WERI-Rb-1 (cell line): Measurements from ENCODE around the gene TP63.
A peak's percentile ranks its signal among the peaks of the same experiment; 100 is the strongest.

Source experiments
- DNase-seq: peaks from one replicate; pipeline ENCODE4 v3.0.0-alpha.2; 2020
- H3K27ac ChIP-seq: fragments of 250-450 bp; sonication (Bioruptor Pico); 2 replicates; pipeline ENCODE4 v1.5.1; 2020; ENCODE audit warnings: mild to moderate bottlenecking, moderate library complexity
- H3K27me3 ChIP-seq: fragments of 250-450 bp; sonication (Bioruptor Pico); 2 replicates; pipeline ENCODE4 v1.5.1; 2021; ENCODE audit warnings: mild to moderate bottlenecking, low read depth, moderate library complexity; ENCODE audit not compliant: insufficient read depth, severe bottlenecking
- H3K36me3 ChIP-seq: fragments of 250-450 bp; sonication (Bioruptor Pico); 2 replicates; pipeline ENCODE4 v1.5.1; 2020; ENCODE audit warnings: mild to moderate bottlenecking, moderate library complexity
- H3K4me3 ChIP-seq: 2 replicates; pipeline ENCODE4 v1.5.1; 2011; ENCODE audit warnings: low read depth, mild to moderate bottlenecking, control low read depth, low read length
- H3K9me3 ChIP-seq: fragments of 250-450 bp; sonication (Bioruptor Pico); 2 replicates; pipeline ENCODE4 v1.5.1; 2021; ENCODE audit warnings: mild to moderate bottlenecking, moderate library complexity; ENCODE audit not compliant: severe bottlenecking
- TF ChIP-seq, protein P1 (sequence below): IDR thresholded peaks from 2 replicates; pipeline ENCODE4 v1.5.1; 2011; ENCODE audit warnings: low read depth, mild to moderate bottlenecking, control low read depth, inconsistent platforms, low read length

TP63 gene

DNA sequence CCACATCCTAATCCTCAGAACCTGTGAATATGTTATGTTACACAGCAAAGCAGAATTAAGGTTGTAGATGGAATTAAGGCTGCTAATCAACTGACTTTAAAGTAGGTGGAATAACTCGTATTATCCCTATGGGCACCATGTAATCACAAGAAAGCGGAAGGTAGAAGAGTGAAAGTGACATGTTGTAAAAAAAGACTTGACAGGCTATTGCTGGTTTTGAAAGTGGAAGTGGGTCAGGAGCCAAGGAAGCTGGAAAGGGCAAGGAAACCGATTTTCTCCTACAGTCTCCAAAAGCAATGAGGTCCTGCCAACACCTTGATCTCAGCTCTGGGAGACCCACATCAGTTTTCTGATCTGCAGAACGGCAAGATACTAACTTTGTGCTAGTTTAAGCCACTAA, 6.6 kb downstream of the TP63 start:
- TF ChIP-seq, protein P1, sequence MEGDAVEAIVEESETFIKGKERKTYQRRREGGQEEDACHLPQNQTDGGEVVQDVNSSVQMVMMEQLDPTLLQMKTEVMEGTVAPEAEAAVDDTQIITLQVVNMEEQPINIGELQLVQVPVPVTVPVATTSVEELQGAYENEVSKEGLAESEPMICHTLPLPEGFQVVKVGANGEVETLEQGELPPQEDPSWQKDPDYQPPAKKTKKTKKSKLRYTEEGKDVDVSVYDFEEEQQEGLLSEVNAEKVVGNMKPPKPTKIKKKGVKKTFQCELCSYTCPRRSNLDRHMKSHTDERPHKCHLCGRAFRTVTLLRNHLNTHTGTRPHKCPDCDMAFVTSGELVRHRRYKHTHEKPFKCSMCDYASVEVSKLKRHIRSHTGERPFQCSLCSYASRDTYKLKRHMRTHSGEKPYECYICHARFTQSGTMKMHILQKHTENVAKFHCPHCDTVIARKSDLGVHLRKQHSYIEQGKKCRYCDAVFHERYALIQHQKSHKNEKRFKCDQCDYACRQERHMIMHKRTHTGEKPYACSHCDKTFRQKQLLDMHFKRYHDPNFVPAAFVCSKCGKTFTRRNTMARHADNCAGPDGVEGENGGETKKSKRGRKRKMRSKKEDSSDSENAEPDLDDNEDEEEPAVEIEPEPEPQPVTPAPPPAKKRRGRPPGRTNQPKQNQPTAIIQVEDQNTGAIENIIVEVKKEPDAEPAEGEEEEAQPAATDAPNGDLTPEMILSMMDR, result no peak
- Histone ChIP-seq H3K27ac (no peak overlapping the region), H3K9me3 (no peaks in the 10 kb centered on the region), H3K27me3 (no peaks in the 10 kb centered on the region), H3K4me3 (no peak overlapping the region), H3K36me3 (no peaks in the 10 kb centered on the region)
- no peak for DNase-seq

DNA sequence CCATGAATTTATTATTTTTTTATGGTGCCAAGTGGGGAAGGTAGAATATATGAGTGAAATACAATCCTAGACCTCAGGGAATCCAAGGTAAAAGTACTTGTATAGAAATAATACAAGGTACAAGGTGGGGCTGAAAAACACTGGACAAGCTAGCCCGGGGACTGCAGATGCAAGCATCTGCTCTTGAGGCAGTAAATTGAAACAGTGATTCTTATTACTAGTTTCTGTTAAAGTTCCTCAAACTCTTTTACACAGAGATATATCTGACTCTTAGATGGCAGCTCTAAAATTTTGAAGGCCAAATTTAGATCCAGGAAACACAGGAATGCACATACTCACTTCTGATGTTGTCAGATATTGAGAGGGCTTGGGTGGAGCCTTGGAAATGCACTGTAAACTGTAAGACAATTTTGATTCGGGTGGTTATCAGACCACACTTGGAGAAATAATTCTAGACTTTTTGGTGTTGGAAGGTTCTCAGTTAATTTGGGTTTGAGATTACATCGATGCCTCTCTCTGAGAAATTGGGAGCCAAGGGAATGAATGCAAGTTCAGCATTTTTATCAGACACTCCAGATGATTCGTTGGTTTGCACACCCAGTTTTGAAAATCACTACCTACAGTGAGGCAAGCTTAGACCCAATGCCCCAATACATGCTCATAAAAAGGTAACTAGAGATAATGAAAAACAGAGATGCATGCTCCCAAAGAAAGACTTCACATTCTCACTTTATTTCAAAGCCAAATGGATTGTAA, 7.3 kb downstream of the TP63 start:
- Histone ChIP-seq H3K27me3 (no peaks in the 10 kb centered on the region), H3K36me3 (no peaks in the 10 kb centered on the region), H3K27ac (no peak overlapping the region), H3K4me3 (no peak overlapping the region), H3K9me3 (no peaks in the 10 kb centered on the region)
- TF ChIP-seq, protein P1, result no peak
- DNase-seq, result no peak

DNA sequence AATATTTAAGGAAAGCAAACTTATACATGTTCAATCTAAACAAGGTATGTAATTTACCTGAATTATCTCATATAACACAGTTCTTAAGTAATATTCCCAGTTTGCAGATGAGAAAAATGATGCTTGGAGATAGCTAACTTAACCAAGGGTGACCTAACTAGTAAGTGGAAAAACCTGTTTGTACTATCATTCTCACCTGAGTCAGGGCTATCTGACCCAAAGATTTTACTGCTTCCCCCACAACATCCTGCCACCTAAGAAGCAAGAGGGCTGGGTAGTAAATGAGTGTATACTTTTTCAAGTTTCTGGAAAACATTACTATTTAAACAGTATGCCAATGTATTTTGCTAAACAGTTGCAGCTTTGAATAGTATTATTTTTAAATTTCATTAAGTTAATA, 10.6 kb downstream of the TP63 start:
- H3K27me3 ChIP-seq, result no peaks in the 10 kb centered on the region
- H3K9me3 ChIP-seq, result no peaks in the 10 kb centered on the region
- H3K36me3 ChIP-seq, result no peaks in the 10 kb centered on the region
- DNase-seq, result no peak
- no peak overlapping the region for H3K4me3 ChIP-seq
- no peak overlapping the region for H3K27ac ChIP-seq
- TF ChIP-seq, protein P1, result no peak

DNA sequence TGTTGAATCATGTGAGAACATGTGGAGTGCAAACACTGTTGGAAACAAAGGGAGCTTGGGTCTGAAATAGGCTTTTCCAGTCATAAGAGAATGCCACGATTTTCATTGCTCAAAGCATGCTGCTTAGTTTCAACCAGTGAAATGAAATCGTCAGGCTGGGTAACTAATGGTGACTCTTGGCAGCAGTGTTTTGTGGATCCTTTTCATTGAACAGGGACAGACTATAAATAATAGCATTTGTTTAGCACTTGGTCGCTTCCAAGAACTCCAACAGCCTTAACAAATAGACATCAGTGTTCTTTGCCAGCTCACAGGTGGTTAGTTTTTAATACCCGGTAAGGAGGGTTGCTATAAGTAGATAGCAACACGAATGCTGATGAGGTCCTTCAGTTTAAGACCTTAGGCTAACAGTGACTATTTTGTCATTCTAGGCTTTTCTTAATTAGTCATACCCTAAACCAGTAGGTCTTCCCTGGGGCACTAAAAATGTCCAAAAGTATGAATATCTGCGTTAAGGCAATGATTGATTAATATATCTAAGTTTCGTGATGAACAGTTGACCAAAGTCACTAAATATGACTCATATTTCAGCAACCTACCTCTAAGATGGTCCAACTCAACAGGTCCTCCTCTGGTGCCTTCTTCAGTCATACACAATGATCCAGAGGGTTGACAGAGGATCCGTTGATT, 15.8 kb downstream of the TP63 start:
- no peaks in the 10 kb centered on the region for H3K36me3 ChIP-seq
- H3K27me3 ChIP-seq, result no peaks in the 10 kb centered on the region

DNA sequence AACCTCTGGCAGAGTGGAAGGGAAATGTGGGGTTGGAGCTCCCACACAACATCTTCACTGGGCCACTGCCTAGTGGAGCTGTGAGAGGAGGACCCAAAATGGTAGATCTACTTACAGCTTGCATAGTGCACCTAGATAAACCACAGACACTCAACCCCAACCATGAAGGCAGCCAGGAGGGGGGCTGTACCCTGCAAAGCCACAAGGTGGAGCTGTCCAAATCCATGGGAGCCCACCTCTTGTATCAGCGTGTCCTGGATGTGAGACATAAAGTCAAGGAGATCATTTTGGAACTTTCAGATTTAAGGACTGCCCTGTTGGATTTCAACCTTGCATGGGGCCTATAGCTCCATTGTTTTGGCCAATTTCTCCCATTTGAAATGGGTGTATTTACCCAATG, 20.9 kb downstream of the TP63 start:
- DNase-seq, result peak; percentile 19

More for the DNA sequence above, 15.8 kb downstream of the TP63 start:
- Histone ChIP-seq H3K4me3 (no peak overlapping the region), H3K9me3 (no peaks in the 10 kb centered on the region), H3K27ac (no peak overlapping the region)
- TF ChIP-seq, protein P1, result no peak
- no peak for DNase-seq

More for the DNA sequence above, 20.9 kb downstream of the TP63 start:
- Histone ChIP-seq H3K9me3 (no peaks in the 10 kb centered on the region), H3K4me3 (no peak overlapping the region), H3K27me3 (no peaks in the 10 kb centered on the region), H3K36me3 (no peaks in the 10 kb centered on the region), H3K27ac (no peak overlapping the region)
- TF ChIP-seq, protein P1, result peak; percentile 54
